Neural progenitor cell (in vitro differentiated cells): ENCODE results near the gene GADL1. TPM values are rescaled to one million over a fixed set of nuclear protein-coding genes. Genes with fewer than 3 reads are reported as not detected.
A peak's percentile ranks its signal among the peaks of the same experiment; 100 is the strongest.

Experiments used
- DNase-seq: peaks from one replicate; pipeline ENCODE4 v3.0.0-alpha.2; 2016; ENCODE audit warnings: low spot score
- H2AFZ ChIP-seq: fragments of 200-600 bp; sonication (generic); replicated peaks from 2 replicates; pipeline ENCODE4 v1.6.1; 2016; ENCODE audit warnings: antibody characterized with exemption
- H3F3A ChIP-seq: fragments of 200-600 bp; sonication (generic); 2 replicates; pipeline ENCODE4 v1.6.1; 2016; ENCODE audit warnings: antibody characterized with exemption, low read depth
- H3K27ac ChIP-seq: fragments of 200-600 bp; sonication (generic); 2 replicates; pipeline ENCODE4 v1.5.1; 2016; ENCODE audit warnings: mild to moderate bottlenecking
- H3K27me3 ChIP-seq: fragments of 200-600 bp; sonication (generic); 2 replicates; pipeline ENCODE4 v1.6.1; 2016; ENCODE audit warnings: mild to moderate bottlenecking, moderate library complexity
- H3K36me3 ChIP-seq: fragments of 200-600 bp; sonication (generic); 2 replicates; pipeline ENCODE4 v1.5.1; 2016
- H3K4me1 ChIP-seq: fragments of 200-600 bp; sonication (generic); 2 replicates; pipeline ENCODE4 v1.6.1; 2016; ENCODE audit warnings: mixed run types
- H3K4me2 ChIP-seq: fragments of 200-600 bp; sonication (generic); 2 replicates; pipeline ENCODE4 v1.6.1; 2016
- H3K4me3 ChIP-seq: fragments of 200-600 bp; sonication (generic); 2 replicates; pipeline ENCODE4 v1.5.1; 2016
- H3K79me2 ChIP-seq: fragments of 200-600 bp; sonication (generic); 2 replicates; pipeline ENCODE4 v1.6.1; 2016; ENCODE audit warnings: low read depth
- H3K9ac ChIP-seq: fragments of 200-600 bp; sonication (generic); 2 replicates; pipeline ENCODE4 v1.6.1; 2016
- H3K9me3 ChIP-seq: fragments of 200-600 bp; sonication (generic); 2 replicates; pipeline ENCODE4 v1.5.1; 2016; ENCODE audit warnings: low read depth
- H4K20me1 ChIP-seq: fragments of 200-600 bp; sonication (generic); 2 replicates; pipeline ENCODE4 v1.6.1; 2016; ENCODE audit warnings: low read depth
- H3K27ac Mint-ChIP-seq: 3 replicates; pipeline ENCODE4 v1.8.0; 2021; ENCODE audit warnings: mixed read lengths
- H3K27me3 Mint-ChIP-seq: 2 replicates; pipeline ENCODE4 v1.8.0; 2022; ENCODE audit warnings: low read depth, mild to moderate bottlenecking, inconsistent platforms, moderate library complexity, mixed read lengths; ENCODE audit not compliant: insufficient read depth
- H3K36me3 Mint-ChIP-seq: 3 replicates; pipeline ENCODE4 v1.8.0; 2021; ENCODE audit warnings: mixed read lengths
- H3K4me1 Mint-ChIP-seq: 3 replicates; pipeline ENCODE4 v1.8.0; 2021; ENCODE audit warnings: mixed read lengths
- H3K4me3 Mint-ChIP-seq: 3 replicates; pipeline ENCODE4 v1.8.0; 2021; ENCODE audit warnings: mild to moderate bottlenecking, moderate library complexity, mixed read lengths
- H3K9me3 Mint-ChIP-seq: 3 replicates; pipeline ENCODE4 v1.8.0; 2020; ENCODE audit warnings: mixed read lengths
- EZH2 ChIP-seq: fragments of 200-600 bp; sonication (generic); IDR thresholded peaks from 2 replicates; pipeline ENCODE4 v1.6.1; 2017; ENCODE audit warnings: antibody characterized with exemption, mild to moderate bottlenecking, moderate library complexity
- EZH2phosphoT487 ChIP-seq: fragments of 200-600 bp; sonication (generic); IDR thresholded peaks from 2 replicates; pipeline ENCODE4 v1.6.1; 2017; ENCODE audit warnings: antibody characterized with exemption
- total RNA-seq: library from RNA; depleted of rRNA; stranded (reverse); fragments of >200 nt; gene quantifications from 2 replicates; pipeline ENCODE4 v1.2.3, GENCODE V29; 2015; ENCODE audit warnings: low replicate concordance
- TF ChIP-seq, protein P1 (sequence below): fragments of 200-600 bp; sonication (generic); IDR thresholded peaks from 2 replicates; pipeline ENCODE4 v1.5.1; 2017; ENCODE audit warnings: antibody characterized with exemption, mild to moderate bottlenecking

Gene GADL1
- total RNA-seq, 1 donor from 2014 or later, result not detected

DNA sequence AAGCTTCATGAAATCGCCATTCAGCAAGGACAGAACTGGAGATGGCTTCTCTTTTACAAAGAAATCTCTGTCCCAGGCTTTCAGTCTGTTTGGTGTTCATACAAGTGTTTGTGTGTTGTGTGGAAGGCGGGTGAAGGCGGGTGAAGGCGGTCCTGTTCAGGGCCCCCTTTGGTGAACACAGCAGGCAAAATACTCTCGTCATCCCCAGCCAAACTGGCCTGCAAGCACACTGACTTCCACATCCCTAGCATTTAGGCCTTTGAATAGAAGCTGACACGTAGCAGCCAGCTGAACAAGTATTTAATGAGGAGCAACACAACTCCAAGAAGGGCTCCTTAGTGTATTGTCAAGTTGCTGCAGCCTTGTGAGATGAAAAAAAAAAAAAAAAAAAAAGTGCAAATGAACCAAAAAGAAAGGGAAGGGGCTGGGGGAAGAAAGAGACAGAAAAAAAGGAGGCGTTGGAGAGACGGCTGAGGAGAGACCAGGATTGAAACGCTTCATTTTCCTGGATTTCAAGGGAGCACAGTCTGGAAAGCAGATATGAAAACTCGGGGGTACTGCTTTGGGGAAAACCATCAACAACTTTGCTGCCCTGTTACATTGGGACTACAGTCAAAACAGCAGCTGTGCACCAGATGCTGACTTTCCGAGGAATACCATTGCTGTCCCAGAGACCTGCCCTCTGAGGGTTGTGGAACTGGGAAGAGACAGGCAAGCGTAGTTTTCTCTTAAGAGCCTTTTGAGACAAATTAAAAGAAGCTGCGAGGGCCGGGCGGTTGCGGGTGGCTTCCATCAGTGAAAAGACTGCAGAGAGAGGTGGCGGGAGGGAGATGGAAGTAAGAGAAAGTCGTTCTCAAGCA is 213.4 kb downstream of the GADL1 start:
- H3K4me3 ChIP-seq, result no peak overlapping the region
- peaks cover 30% of the 10 kb centered on the region for H3K4me1 ChIP-seq
- peak overlapping the region; percentile 39 for H3K4me2 ChIP-seq
- no peaks in the 10 kb centered on the region for H3K79me2 ChIP-seq
- Mint-ChIP-seq H3K36me3 (peaks cover 34% of the 10 kb centered on the region), H3K9me3 (no peaks in the 10 kb centered on the region), H3K27me3 (no peaks in the 10 kb centered on the region), H3K4me1 (peaks cover 39% of the 10 kb centered on the region), H3K4me3 (no peak overlapping the region), H3K27ac (peak overlapping the region; percentile 80)
- peak overlapping the region; percentile 71 for H3K27ac ChIP-seq
- no peak for TF ChIP-seq EZH2phosphoT487
- no peak for TF ChIP-seq EZH2
- no peaks in the 10 kb centered on the region for H3K9me3 ChIP-seq
- H3K36me3 ChIP-seq, result no peaks in the 10 kb centered on the region
- H3F3A ChIP-seq, result peaks cover 18% of the 10 kb centered on the region
- H4K20me1 ChIP-seq, result no peaks in the 10 kb centered on the region
- no peak overlapping the region for H2AFZ ChIP-seq
- H3K9ac ChIP-seq, result no peak overlapping the region
- no peaks in the 10 kb centered on the region for H3K27me3 ChIP-seq
- peak; percentile 62 for DNase-seq

DNA sequence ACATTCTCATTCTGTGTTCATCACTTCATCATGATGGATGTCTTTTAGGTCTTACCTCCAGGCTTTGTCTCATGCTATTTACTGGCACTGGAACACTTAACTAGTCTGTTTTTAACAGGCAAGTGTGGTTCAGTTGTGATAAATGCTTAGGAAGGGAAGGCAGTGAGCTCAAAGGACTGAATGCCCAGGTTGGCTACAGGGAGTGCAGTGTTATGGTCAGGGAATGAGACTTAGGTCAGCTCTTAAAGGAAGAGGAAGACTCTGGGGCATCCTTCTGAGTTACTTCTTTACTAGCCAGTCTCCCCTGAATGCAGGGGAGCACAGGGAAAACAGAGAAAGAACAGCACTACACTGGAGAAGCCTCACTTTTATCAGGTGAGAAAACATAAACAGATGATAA is 215.4 kb downstream of the GADL1 start:
- Mint-ChIP-seq H3K27ac (no peak overlapping the region), H3K27me3 (no peaks in the 10 kb centered on the region), H3K9me3 (no peaks in the 10 kb centered on the region), H3K4me1 (peaks cover 39% of the 10 kb centered on the region), H3K4me3 (no peak overlapping the region), H3K36me3 (peaks cover 43% of the 10 kb centered on the region)
- Histone ChIP-seq H3K9me3 (no peaks in the 10 kb centered on the region), H3K79me2 (no peaks in the 10 kb centered on the region), H4K20me1 (no peaks in the 10 kb centered on the region), H3K27me3 (no peaks in the 10 kb centered on the region), H3K9ac (no peak overlapping the region), H3F3A (peaks cover 18% of the 10 kb centered on the region), H3K4me2 (no peak overlapping the region), H3K4me3 (no peak overlapping the region), H3K4me1 (peaks cover 30% of the 10 kb centered on the region), H3K36me3 (no peaks in the 10 kb centered on the region), H3K27ac (no peak overlapping the region), H2AFZ (no peak overlapping the region)
- no peak for TF ChIP-seq EZH2
- TF ChIP-seq, protein P1, sequence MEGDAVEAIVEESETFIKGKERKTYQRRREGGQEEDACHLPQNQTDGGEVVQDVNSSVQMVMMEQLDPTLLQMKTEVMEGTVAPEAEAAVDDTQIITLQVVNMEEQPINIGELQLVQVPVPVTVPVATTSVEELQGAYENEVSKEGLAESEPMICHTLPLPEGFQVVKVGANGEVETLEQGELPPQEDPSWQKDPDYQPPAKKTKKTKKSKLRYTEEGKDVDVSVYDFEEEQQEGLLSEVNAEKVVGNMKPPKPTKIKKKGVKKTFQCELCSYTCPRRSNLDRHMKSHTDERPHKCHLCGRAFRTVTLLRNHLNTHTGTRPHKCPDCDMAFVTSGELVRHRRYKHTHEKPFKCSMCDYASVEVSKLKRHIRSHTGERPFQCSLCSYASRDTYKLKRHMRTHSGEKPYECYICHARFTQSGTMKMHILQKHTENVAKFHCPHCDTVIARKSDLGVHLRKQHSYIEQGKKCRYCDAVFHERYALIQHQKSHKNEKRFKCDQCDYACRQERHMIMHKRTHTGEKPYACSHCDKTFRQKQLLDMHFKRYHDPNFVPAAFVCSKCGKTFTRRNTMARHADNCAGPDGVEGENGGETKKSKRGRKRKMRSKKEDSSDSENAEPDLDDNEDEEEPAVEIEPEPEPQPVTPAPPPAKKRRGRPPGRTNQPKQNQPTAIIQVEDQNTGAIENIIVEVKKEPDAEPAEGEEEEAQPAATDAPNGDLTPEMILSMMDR, result no peak
- no peak for TF ChIP-seq EZH2phosphoT487
- DNase-seq, result no peak

DNA sequence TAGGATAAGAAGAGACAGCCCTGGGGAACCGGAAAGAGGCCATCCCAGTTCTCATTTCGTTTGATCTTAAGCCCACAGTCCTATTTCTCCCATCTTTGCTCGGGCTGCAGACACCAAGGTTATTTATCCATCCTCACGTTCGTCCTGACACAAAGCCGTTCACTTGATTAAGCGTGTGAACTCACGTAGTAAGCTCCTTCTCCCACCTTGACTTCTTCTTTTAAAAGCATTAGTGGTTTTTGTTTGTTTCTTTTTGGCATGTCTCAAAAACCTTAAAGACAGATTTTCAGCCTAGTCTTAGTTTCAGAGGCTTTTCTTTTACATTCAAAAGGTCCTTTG is 217.1 kb downstream of the GADL1 start:
- DNase-seq, result no peak
- Mint-ChIP-seq H3K4me3 (no peak overlapping the region), H3K36me3 (peaks cover 48% of the 10 kb centered on the region)

More for the DNA sequence above, 217.1 kb downstream of the GADL1 start:
- Histone ChIP-seq H3K27ac (no peak overlapping the region), H3F3A (peaks cover 18% of the 10 kb centered on the region), H4K20me1 (no peaks in the 10 kb centered on the region), H3K27me3 (no peaks in the 10 kb centered on the region), H3K4me2 (no peak overlapping the region), H3K79me2 (no peaks in the 10 kb centered on the region), H2AFZ (no peak overlapping the region), H3K9ac (no peak overlapping the region), H3K4me3 (no peak overlapping the region), H3K9me3 (no peaks in the 10 kb centered on the region), H3K36me3 (no peaks in the 10 kb centered on the region), H3K4me1 (peaks cover 30% of the 10 kb centered on the region)
- Mint-ChIP-seq H3K9me3 (no peaks in the 10 kb centered on the region), H3K27me3 (no peaks in the 10 kb centered on the region), H3K27ac (peak overlapping the region; percentile 89), H3K4me1 (peaks cover 39% of the 10 kb centered on the region)
- no peak for TF ChIP-seq EZH2
- TF ChIP-seq EZH2phosphoT487, result no peak
- TF ChIP-seq, protein P1, result no peak
